Measurements from ENCODE around the gene C17orf107.

The C17orf107 gene

GRCh38 chr17:4891411-4892410, 7.6 kb upstream of the C17orf107 start:
- Histone ChIP-seq H3K9ac (ENCODE audit: low read length in 5 of 5) (no peak overlapping the region), H3K27me3 (ENCODE audit: control insufficient read depth in 5 of 5, insufficient read depth in 4 of 5, low read length in 5 of 5) (no peaks in the 10 kb centered on the region), H3K4me1 (ENCODE audit: control insufficient read depth in 5 of 5, insufficient read depth in 5 of 5, low read length in 5 of 5) (no peaks in the 10 kb centered on the region), H3K36me3 (ENCODE audit: control insufficient read depth in 5 of 5, insufficient read depth in 5 of 5, low read length in 5 of 5) (peaks cover 0 to 90% (median 78%) of the 10 kb centered on the region in 5 donors), H3K4me3 (ENCODE audit: low read depth in 1 of 5, low read length in 5 of 5) (no peak overlapping the region), H3K9me3 (ENCODE audit: control insufficient read depth in 5 of 5, low read length in 5 of 5) (no peaks in the 10 kb centered on the region), H3K27ac (ENCODE audit: low read depth, low read length) (no peak overlapping the region)

- Histone ChIP-seq H3K27me3 (ENCODE audit: control insufficient read depth in 5 of 5, insufficient read depth in 4 of 5, low read length in 5 of 5) (no peaks in the 10 kb centered on the region), H3K4me3 (ENCODE audit: low read depth in 1 of 5, low read length in 5 of 5) (no peak overlapping the region), H3K36me3 (ENCODE audit: control insufficient read depth in 5 of 5, insufficient read depth in 5 of 5, low read length in 5 of 5) (peaks cover 0 to 88% (median 75%) of the 10 kb centered on the region in 5 donors), H3K9me3 (ENCODE audit: control insufficient read depth in 5 of 5, low read length in 5 of 5) (no peaks in the 10 kb centered on the region), H3K9ac (ENCODE audit: low read length in 5 of 5) (no peak overlapping the region), H3K4me1 (ENCODE audit: control insufficient read depth in 5 of 5, insufficient read depth in 5 of 5, low read length in 5 of 5) (no peaks in the 10 kb centered on the region), H3K27ac (ENCODE audit: low read depth, low read length) (no peak overlapping the region)
These were observed 6.7 kb upstream of the C17orf107 start for GRCh38 chr17:4892499-4893221.

- H3K36me3 ChIP-seq (ENCODE audit: control insufficient read depth in 5 of 5, insufficient read depth in 5 of 5, low read length in 5 of 5), result peaks cover 0 to 82% (median 71%) of the 10 kb centered on the region in 5 donors
These were observed 6.1 kb upstream of the C17orf107 start for GRCh38 chr17:4893272-4893671.

GRCh38 chr17:4893721-4894560, 5.4 kb upstream of the C17orf107 start:
- no peak overlapping the region for H3K27ac ChIP-seq (ENCODE audit: low read depth, low read length)
- H3K4me1 ChIP-seq (ENCODE audit: control insufficient read depth in 5 of 5, insufficient read depth in 5 of 5, low read length in 5 of 5), result peaks cover 0 to 7% (median 5%) of the 10 kb centered on the region in 5 donors
- peaks cover 0 to 8% (median 5%) of the 10 kb centered on the region in 5 donors for H3K27me3 ChIP-seq (ENCODE audit: control insufficient read depth in 5 of 5, insufficient read depth in 4 of 5, low read length in 5 of 5)
- H3K9ac ChIP-seq (ENCODE audit: low read length in 5 of 5), result no peak overlapping the region
- H3K4me3 ChIP-seq (ENCODE audit: low read depth in 1 of 5, low read length in 5 of 5), result no peak overlapping the region
- H3K9me3 ChIP-seq (ENCODE audit: control insufficient read depth in 5 of 5, low read length in 5 of 5), result no peaks in the 10 kb centered on the region
- peaks cover 0 to 81% (median 70%) of the 10 kb centered on the region in 5 donors for H3K36me3 ChIP-seq (ENCODE audit: control insufficient read depth in 5 of 5, insufficient read depth in 5 of 5, low read length in 5 of 5)

More at GRCh38 chr17:4893272-4893671, 6.1 kb upstream of the C17orf107 start:
- H3K9me3 ChIP-seq (ENCODE audit: control insufficient read depth in 5 of 5, low read length in 5 of 5), result no peaks in the 10 kb centered on the region
- H3K4me3 ChIP-seq (ENCODE audit: low read depth in 1 of 5, low read length in 5 of 5), result no peak overlapping the region
- H3K27ac ChIP-seq (ENCODE audit: low read depth, low read length), result no peak overlapping the region
- H3K4me1 ChIP-seq (ENCODE audit: control insufficient read depth in 5 of 5, insufficient read depth in 5 of 5, low read length in 5 of 5), result peaks cover 0 to under 1% (median 0%) of the 10 kb centered on the region in 5 donors
- peaks cover 0 to 1% (median 0%) of the 10 kb centered on the region in 5 donors for H3K27me3 ChIP-seq (ENCODE audit: control insufficient read depth in 5 of 5, insufficient read depth in 4 of 5, low read length in 5 of 5)
- H3K9ac ChIP-seq (ENCODE audit: low read length in 5 of 5), result no peak overlapping the region

GRCh38 chr17:4895121-4895520, 4.2 kb upstream of the C17orf107 start:
- no peaks in the 10 kb centered on the region for H3K9me3 ChIP-seq (ENCODE audit: control insufficient read depth in 5 of 5, low read length in 5 of 5)
- no peak overlapping the region for H3K27ac ChIP-seq (ENCODE audit: low read depth, low read length)
- no peak overlapping the region for H3K9ac ChIP-seq (ENCODE audit: low read length in 5 of 5)
- H3K36me3 ChIP-seq (ENCODE audit: control insufficient read depth in 5 of 5, insufficient read depth in 5 of 5, low read length in 5 of 5), result peaks cover 0 to 72% (median 70%) of the 10 kb centered on the region in 5 donors
- peaks cover 5 to 18% (median 7%) of the 10 kb centered on the region in 5 donors for H3K27me3 ChIP-seq (ENCODE audit: control insufficient read depth in 5 of 5, insufficient read depth in 4 of 5, low read length in 5 of 5)
- H3K4me1 ChIP-seq (ENCODE audit: control insufficient read depth in 5 of 5, insufficient read depth in 5 of 5, low read length in 5 of 5), result peaks cover 0 to 18% (median 16%) of the 10 kb centered on the region in 5 donors
- H3K4me3 ChIP-seq (ENCODE audit: low read depth in 1 of 5, low read length in 5 of 5), result no peak overlapping the region

- Histone ChIP-seq H3K27me3 (ENCODE audit: control insufficient read depth in 5 of 5, insufficient read depth in 4 of 5, low read length in 5 of 5) (peaks cover 5 to 23% (median 9%) of the 10 kb centered on the region in 5 donors), H3K27ac (ENCODE audit: low read depth, low read length) (no peak overlapping the region), H3K4me1 (ENCODE audit: control insufficient read depth in 5 of 5, insufficient read depth in 5 of 5, low read length in 5 of 5) (peaks cover 0 to 25% (median 23%) of the 10 kb centered on the region in 5 donors), H3K9me3 (ENCODE audit: control insufficient read depth in 5 of 5, low read length in 5 of 5) (no peaks in the 10 kb centered on the region), H3K9ac (ENCODE audit: low read length in 5 of 5) (no peak overlapping the region), H3K4me3 (ENCODE audit: low read depth in 1 of 5, low read length in 5 of 5) (no peak overlapping the region), H3K36me3 (ENCODE audit: control insufficient read depth in 5 of 5, insufficient read depth in 5 of 5, low read length in 5 of 5) (peaks cover 0 to 66% (median 63%) of the 10 kb centered on the region in 5 donors)
These were observed 3.5 kb upstream of the C17orf107 start for GRCh38 chr17:4895657-4896331.

GRCh38 chr17:4896332-4897197, 2.8 kb upstream of the C17orf107 start:
- Histone ChIP-seq H3K4me1 (ENCODE audit: control insufficient read depth in 5 of 5, insufficient read depth in 5 of 5, low read length in 5 of 5) (peaks cover 0 to 33% (median 25%) of the 10 kb centered on the region in 5 donors), H3K36me3 (ENCODE audit: control insufficient read depth in 5 of 5, insufficient read depth in 5 of 5, low read length in 5 of 5) (peaks cover 0 to 58% (median 56%) of the 10 kb centered on the region in 5 donors), H3K9ac (ENCODE audit: low read length in 5 of 5) (no peak overlapping the region), H3K27me3 (ENCODE audit: control insufficient read depth in 5 of 5, insufficient read depth in 4 of 5, low read length in 5 of 5) (peaks cover 5 to 26% (median 9%) of the 10 kb centered on the region in 5 donors), H3K27ac (ENCODE audit: low read depth, low read length) (no peak overlapping the region), H3K4me3 (ENCODE audit: low read depth in 1 of 5, low read length in 5 of 5) (no peak overlapping the region), H3K9me3 (ENCODE audit: control insufficient read depth in 5 of 5, low read length in 5 of 5) (no peaks in the 10 kb centered on the region)

GRCh38 chr17:4897198-4897687, 2.1 kb upstream of the C17orf107 start:
- no peak overlapping the region for H3K4me3 ChIP-seq (ENCODE audit: low read depth in 1 of 5, low read length in 5 of 5)
- no peak overlapping the region for H3K9ac ChIP-seq (ENCODE audit: low read length in 5 of 5)
- H3K9me3 ChIP-seq (ENCODE audit: control insufficient read depth in 5 of 5, low read length in 5 of 5), result no peaks in the 10 kb centered on the region
- H3K27me3 ChIP-seq (ENCODE audit: control insufficient read depth in 5 of 5, insufficient read depth in 4 of 5, low read length in 5 of 5), result peaks cover 5 to 26% (median 9%) of the 10 kb centered on the region in 5 donors
- H3K27ac ChIP-seq (ENCODE audit: low read depth, low read length), result no peak overlapping the region
- peaks cover 0 to 52% (median 51%) of the 10 kb centered on the region in 5 donors for H3K36me3 ChIP-seq (ENCODE audit: control insufficient read depth in 5 of 5, insufficient read depth in 5 of 5, low read length in 5 of 5)
- peaks cover 0 to 39% (median 27%) of the 10 kb centered on the region in 5 donors for H3K4me1 ChIP-seq (ENCODE audit: control insufficient read depth in 5 of 5, insufficient read depth in 5 of 5, low read length in 5 of 5)
